GM18508 (cell line): Measurements from ENCODE around the gene RTN4RL1.
"Not testable (repeated sequence)": the region's sequence is repeated elsewhere in the genome, so short reads cannot be mapped to it uniquely, and the experiment has no call there.

Experiments
- ATAC-seq: cut with Tn5 transposase; IDR thresholded peaks from one replicate; pipeline ENCODE4 v1.9.1; 2021; ENCODE audit warnings: moderate number of reproducible peaks; ENCODE audit not compliant: insufficient read depth, unreplicated experiment

Gene RTN4RL1

GRCh38 chr17:1985093-1985492 is 40.0 kb downstream of the RTN4RL1 start:
- no peak for ATAC-seq

DNA sequence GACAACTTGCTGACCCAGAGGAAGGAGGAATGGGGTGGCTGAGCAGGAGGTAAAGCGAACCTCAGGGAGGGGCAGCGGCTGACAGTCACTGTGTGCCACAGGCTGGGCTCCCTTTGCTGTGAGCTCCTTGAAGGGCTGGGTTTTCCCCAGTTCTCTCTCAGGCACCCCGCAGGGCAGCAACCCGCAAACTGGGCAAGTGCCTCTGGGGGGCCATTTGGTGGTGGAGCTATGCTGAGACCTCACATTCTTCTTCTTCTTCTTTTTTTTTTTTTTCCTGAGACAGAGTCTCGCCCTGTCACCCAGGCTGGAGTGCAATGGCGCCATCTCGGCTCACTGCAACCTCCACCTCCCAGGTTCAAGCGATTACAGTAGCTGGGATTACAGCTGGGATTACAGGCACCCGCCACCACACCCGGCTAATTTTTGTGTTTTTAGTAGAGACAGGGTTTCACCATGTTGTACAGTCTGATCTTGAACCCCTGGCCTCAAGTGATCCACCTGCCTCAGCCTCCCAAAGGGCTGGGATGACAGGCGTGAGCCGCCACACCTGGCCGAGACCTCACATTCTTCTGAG is 42.3 kb downstream of the RTN4RL1 start:
- not testable (repeated sequence) for ATAC-seq

GRCh38 chr17:1980665-1981250 is 44.4 kb downstream of the RTN4RL1 start:
- no peak for ATAC-seq

- ATAC-seq: no peak
These were observed 45.8 kb downstream of the RTN4RL1 start for GRCh38 chr17:1979182-1979985.

DNA sequence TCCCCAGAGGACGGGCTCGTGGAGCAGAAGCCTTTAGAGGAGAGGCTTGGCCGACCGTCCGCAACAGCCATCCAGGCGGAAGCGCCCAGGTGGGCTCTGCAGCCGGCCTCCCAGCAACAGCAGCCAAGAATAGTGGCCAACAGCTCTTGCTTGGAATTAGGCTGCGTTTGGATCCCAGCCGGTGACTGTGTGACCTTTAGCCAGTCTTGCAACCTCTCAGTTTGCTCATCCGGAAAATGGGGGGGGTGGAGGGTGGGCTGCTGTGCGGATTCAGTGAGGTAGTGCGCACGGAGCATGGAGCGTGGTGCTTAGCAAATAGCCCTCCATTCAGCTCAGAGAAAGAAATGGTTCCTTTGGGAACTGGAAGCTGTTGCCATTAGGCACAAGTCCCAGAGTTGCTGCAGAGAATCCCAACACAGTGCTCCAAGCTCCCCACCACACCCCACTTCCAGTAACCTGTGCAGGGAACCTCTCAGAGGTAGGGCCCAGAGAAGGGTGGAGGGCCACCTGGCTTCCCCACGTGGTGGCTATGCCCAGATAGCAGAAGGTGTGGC is 46.7 kb downstream of the RTN4RL1 start:
- ATAC-seq: no peak

GRCh38 chr17:1977583-1978395 is 47.3 kb downstream of the RTN4RL1 start:
- ATAC-seq: no peak

DNA sequence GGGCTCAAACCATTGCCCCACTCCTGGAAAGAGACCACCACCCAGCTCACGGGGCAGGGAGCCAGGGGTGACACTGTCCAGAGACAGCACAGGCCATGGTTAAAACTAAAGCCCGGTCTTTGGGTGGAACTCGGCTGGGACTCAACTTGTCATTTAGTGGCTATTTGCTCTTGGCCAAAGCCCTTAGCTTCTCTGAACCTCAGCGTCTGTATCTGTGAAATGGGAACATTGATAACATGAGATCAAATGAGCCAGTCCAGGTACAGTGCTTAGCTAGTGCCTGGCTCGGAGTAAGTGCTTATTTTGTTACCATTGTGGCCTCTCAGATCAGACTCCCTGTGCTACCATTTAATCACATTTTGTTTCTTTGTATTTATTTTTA is 48.5 kb downstream of the RTN4RL1 start:
- ATAC-seq: no peak

GRCh38 chr17:1976000-1976682 is 49.0 kb downstream of the RTN4RL1 start:
- ATAC-seq: no peak

DNA sequence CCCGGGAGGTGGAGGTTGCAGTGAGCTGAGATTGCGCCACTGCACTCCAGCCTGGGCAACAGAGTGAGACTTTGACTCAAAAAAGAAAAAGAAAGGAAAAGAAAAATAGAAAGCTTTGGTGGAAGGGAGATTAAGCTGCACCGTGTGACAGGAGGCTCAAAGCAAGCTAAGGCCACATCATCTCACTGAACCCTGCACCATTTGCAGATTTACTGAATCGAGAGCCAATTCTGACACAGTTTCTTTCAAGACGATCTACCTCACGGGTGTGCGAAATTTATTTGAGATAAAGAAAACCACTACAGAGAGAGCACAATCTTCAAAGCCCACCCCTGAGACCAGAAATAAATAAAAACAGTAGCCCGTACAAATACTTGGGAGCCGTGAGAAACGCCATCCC is 49.6 kb downstream of the RTN4RL1 start:
- ATAC-seq: no peak

GRCh38 chr17:1972487-1973160 is 52.5 kb downstream of the RTN4RL1 start:
- no peak for ATAC-seq

GRCh38 chr17:1970843-1971384 is 54.2 kb downstream of the RTN4RL1 start:
- no peak for ATAC-seq

DNA sequence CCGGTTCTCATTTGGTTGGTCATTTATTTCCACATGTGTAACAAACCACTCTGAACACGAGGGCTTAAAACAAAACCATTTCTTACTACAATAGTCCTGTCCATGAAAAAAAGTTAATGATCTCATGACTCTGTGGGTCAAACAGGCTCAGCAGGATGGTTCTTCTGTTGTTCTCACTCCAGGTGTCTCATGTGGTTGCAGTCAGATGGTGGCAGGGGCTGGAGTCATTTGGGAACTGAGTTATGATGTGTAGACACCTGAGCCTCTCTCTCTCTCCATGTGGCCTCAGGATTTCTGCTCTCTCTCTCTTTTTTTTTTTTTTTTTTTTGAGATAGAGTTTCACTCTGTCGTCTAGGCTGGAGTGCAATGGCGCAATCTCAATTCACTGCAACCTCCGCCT is 55.4 kb downstream of the RTN4RL1 start:
- no peak for ATAC-seq

GRCh38 chr17:1967213-1967612 is 57.9 kb downstream of the RTN4RL1 start:
- no peak for ATAC-seq

GRCh38 chr17:1966274-1967086 is 58.7 kb downstream of the RTN4RL1 start:
- ATAC-seq: no peak

DNA sequence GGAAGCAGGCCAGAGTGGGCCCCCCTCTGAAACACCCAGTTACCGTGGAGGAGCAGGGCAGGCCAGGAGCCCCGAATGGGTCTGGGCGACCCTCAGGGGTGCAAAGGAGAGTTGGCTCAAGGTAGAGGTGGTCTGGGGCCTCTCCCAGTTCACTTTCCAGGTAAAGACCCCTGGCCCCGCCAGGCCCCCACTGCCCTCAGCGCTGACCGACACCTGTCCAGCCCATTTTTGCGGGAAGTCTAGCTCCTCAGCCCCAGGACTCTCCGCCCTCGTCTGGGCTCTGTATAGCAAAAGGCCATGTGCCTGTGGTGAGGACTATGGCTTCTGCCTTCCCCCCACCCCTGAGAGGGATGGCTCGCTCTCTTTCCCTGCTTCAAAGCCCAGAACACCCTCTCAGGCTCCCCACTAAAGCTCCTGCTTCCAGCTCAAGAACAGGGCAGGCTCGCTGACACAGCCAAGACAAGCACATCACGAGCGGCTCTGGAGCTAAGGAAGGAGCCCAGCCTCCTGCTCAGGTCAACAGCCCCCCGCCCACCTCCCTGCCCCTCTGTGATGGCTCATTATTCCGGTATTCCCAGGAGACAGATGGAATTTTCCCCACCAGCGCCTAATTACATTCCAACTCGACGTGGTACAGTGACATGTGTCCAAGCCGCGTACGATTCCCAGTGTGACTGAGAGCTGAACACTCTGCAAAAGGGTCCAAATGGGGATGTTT is 59.4 kb downstream of the RTN4RL1 start:
- ATAC-seq: no peak

GRCh38 chr17:1963250-1963649 is 61.9 kb downstream of the RTN4RL1 start:
- ATAC-seq: no peak

GRCh38 chr17:1961189-1961588 is 63.9 kb downstream of the RTN4RL1 start:
- no peak for ATAC-seq

DNA sequence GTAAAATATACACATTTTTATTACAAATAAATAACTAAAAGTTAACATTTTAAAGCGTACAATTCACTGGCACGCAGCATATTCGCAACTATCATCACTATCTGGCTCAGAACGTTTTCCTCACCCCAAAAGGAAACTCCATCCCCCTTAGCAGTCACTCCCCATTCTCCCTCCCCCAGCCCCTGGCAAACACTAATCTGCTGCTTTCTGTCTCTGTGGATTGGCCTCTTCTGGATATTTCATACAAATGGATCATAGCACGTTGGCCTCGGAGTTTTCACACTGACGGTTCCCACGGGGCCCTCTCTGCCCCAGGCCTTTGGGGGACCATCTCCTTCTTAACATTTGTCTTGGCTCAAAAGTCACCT is 64.6 kb downstream of the RTN4RL1 start:
- ATAC-seq: no peak
